SK-N-SH (cell line): ENCODE results near the gene ARID1B. TPM values are rescaled to one million over a fixed set of nuclear protein-coding genes. Genes with fewer than 3 reads are reported as not detected.

Source experiments
- CTCF ChIA-PET: fragments of 300-600, 350-600 bp; formaldehyde crosslinking; extraction: SDS; loops from one replicate; lab custom pipeline; 2021; lab: Yijun Ruan, JAX
- POLR2A ChIA-PET: fragments of 350-600 bp; sonication (Branson Sonifier 250); formaldehyde crosslinking; extraction: SDS; loops from one replicate; lab custom pipeline; 2020; ENCODE audit warnings: antibody characterized with exemption, inconsistent platforms; lab: Yijun Ruan, JAX
- DNase-seq: peaks from one replicate; pipeline ENCODE4 v3.0.0; 2012
- H2AFZ ChIP-seq: fragments of 200-600 bp; sonication (generic); 2 replicates; pipeline ENCODE4 v1.8.1; 2016; ENCODE audit warnings: antibody characterized with exemption, mild to moderate bottlenecking, low read depth
- H3F3A ChIP-seq: fragments of 200-600 bp; sonication (generic); replicated peaks from 2 replicates; pipeline ENCODE3; 2016; ENCODE audit warnings: antibody characterized with exemption, mild to moderate bottlenecking; ENCODE audit not compliant: insufficient read depth
- H3K27ac ChIP-seq, 2 experiments: fragments of 200-500 bp in 1 of 2; fragments of 200-600 bp in 1 of 2; sonication (Bioruptor generic) in 1 of 2; sonication (generic), shearing (Covaris generic) in 1 of 2; 2 replicates each; pipeline versions ENCODE4 v1.5.1 to v1.6.1; 2014 to 2016; ENCODE audit warnings: low read depth in 2 of 2, inconsistent platforms in 1 of 2, low read length in 1 of 2, mild to moderate bottlenecking in 1 of 2, mixed read lengths in 1 of 2
- H3K27me3 ChIP-seq: fragments of 200-600 bp; sonication (generic), shearing (Covaris generic); 2 replicates; pipeline ENCODE4 v1.6.1; 2016; ENCODE audit warnings: mixed run types; ENCODE audit not compliant: insufficient read depth
- H3K36me3 ChIP-seq, 2 experiments: fragments of 200-500 bp in 1 of 2; fragments of 200-600 bp in 1 of 2; sonication (Bioruptor generic) in 1 of 2; sonication (generic) in 1 of 2; replicated peaks in 1 of 2; 2 replicates each; pipeline versions ENCODE3 to v1.5.1; 2014 to 2016; ENCODE audit warnings: low read length in 1 of 2, mild to moderate bottlenecking in 1 of 2; ENCODE audit not compliant: insufficient read depth in 2 of 2, control insufficient read depth in 1 of 2
- H3K4me1 ChIP-seq, 2 experiments: fragments of 200-500 bp in 1 of 2; fragments of 200-600 bp in 1 of 2; sonication (Bioruptor generic) in 1 of 2; sonication (generic), shearing (Covaris generic) in 1 of 2; 2 replicates each; pipeline versions ENCODE4 v1.5.1 to v1.6.1; 2014 to 2016; ENCODE audit warnings: low read depth in 1 of 2, low read length in 1 of 2, mixed run types in 1 of 2; ENCODE audit not compliant: insufficient read depth in 2 of 2, control insufficient read depth in 1 of 2
- H3K4me2 ChIP-seq: fragments of 200-600 bp; sonication (generic), shearing (Covaris generic); 2 replicates; pipeline ENCODE4 v1.6.1; 2017; ENCODE audit warnings: mixed run types
- H3K4me3 ChIP-seq, 2 experiments: fragments of 200-500 bp in 1 of 2; fragments of 200-600 bp in 1 of 2; sonication (Bioruptor generic) in 1 of 2; sonication (generic), shearing (Covaris generic) in 1 of 2; 2 replicates each; pipeline versions ENCODE4 v1.5.1 to v1.8.1; 2014 to 2016; ENCODE audit warnings: low read depth in 2 of 2, inconsistent platforms in 1 of 2, low read length in 1 of 2, mild to moderate bottlenecking in 1 of 2, mixed read lengths in 1 of 2, moderate library complexity in 1 of 2
- H3K79me2 ChIP-seq: fragments of 200-600 bp; sonication (generic); 2 replicates; pipeline ENCODE4 v1.8.1; 2017; ENCODE audit warnings: mild to moderate bottlenecking; ENCODE audit not compliant: insufficient read depth
- H3K9ac ChIP-seq: fragments of 200-600 bp; sonication (generic); 2 replicates; pipeline ENCODE4 v1.6.1; 2017; ENCODE audit warnings: mixed run types
- H3K9me2 ChIP-seq: fragments of 200-600 bp; sonication (generic); 2 replicates; pipeline ENCODE4 v1.6.1; 2017; ENCODE audit warnings: mixed run types
- H3K9me3 ChIP-seq: fragments of 200-600 bp; sonication (generic); 2 replicates; pipeline ENCODE4 v1.6.1; 2017; ENCODE audit warnings: mixed run types, mild to moderate bottlenecking, moderate library complexity
- H4K20me1 ChIP-seq: fragments of 200-600 bp; sonication (generic); 2 replicates; pipeline ENCODE4 v1.6.1; 2017; ENCODE audit warnings: mild to moderate bottlenecking, mixed run types; ENCODE audit not compliant: insufficient read depth
- CHD2 ChIP-seq: fragments of 150-350 bp; IDR thresholded peaks from 2 replicates; pipeline ENCODE4 v1.6.1; 2018; ENCODE audit warnings: low read length; ENCODE audit not compliant: partially characterized antibody
- ELF1 ChIP-seq: IDR thresholded peaks from 2 replicates; pipeline ENCODE4 v1.4.0; 2012
- FOSL2 ChIP-seq: IDR thresholded peaks from 2 replicates; pipeline ENCODE4 v1.4.0; 2012; ENCODE audit warnings: low read depth, mild to moderate bottlenecking, moderate library complexity, borderline replicate concordance
- GATA2 ChIP-seq: sonication (generic); formaldehyde crosslinking; IDR thresholded peaks from 2 replicates; pipeline ENCODE4 v1.5.0; 2020; ENCODE audit warnings: mild to moderate bottlenecking, missing genetic modification reagents
- JUND ChIP-seq: IDR thresholded peaks from 2 replicates; pipeline ENCODE4 v1.4.0; 2012
- MEF2A ChIP-seq: IDR thresholded peaks from 2 replicates; pipeline ENCODE4 v1.4.0; 2012; ENCODE audit warnings: low read depth, borderline replicate concordance
- MXI1 ChIP-seq: IDR thresholded peaks from 2 replicates; pipeline ENCODE4 v1.6.1; 2012; ENCODE audit warnings: mild to moderate bottlenecking, low read depth, low read length, improper control_type of control experiment
- NRF1 ChIP-seq: IDR thresholded peaks from 2 replicates; pipeline ENCODE4 v1.6.1; 2012; ENCODE audit warnings: low read depth, mild to moderate bottlenecking, low read length
- PBX3 ChIP-seq: IDR thresholded peaks from 2 replicates; pipeline ENCODE4; 2012
- RAD21 ChIP-seq: IDR thresholded peaks from 2 replicates; pipeline ENCODE4 v1.6.1; 2012; ENCODE audit warnings: mild to moderate bottlenecking, low read length
- RCOR1 ChIP-seq: fragments of 150-350 bp; IDR thresholded peaks from 2 replicates; pipeline ENCODE4 v1.6.1; 2017; ENCODE audit warnings: antibody characterized with exemption, low read length
- RFX5 ChIP-seq: IDR thresholded peaks from 2 replicates; pipeline ENCODE4 v1.6.1; 2012; ENCODE audit warnings: mild to moderate bottlenecking, improper control_type of control experiment, low read length
- TAF1 ChIP-seq: IDR thresholded peaks from 2 replicates; pipeline ENCODE4 v1.6.1; 2012; ENCODE audit warnings: low read depth, mild to moderate bottlenecking, low read length, moderate library complexity, borderline replicate concordance
- TCF12 ChIP-seq: IDR thresholded peaks from 2 replicates; pipeline ENCODE4 v1.4.0; 2012
- WGBS: methylation state at CpG from one replicate; pipeline ENCODE4 v1.1.6; 2017; ENCODE audit warnings: low lambda C conversion rate; 5-methylcytosine and 5-hydroxymethylcytosine counted together
- polyA plus RNA-seq, 3 experiments: library from polyadenylated mRNA; depleted of rRNA; stranded (reverse); fragments of >200 nt; gene quantifications; 2 replicates each; pipeline ENCODE4 v1.2.3, GENCODE V29; 2012
- TF ChIP-seq, protein P1 (sequence below): IDR thresholded peaks from 2 replicates; pipeline ENCODE4 v1.4.0; 2012; ENCODE audit warnings: low read depth
- TF ChIP-seq, protein P2 (sequence below): IDR thresholded peaks from 2 replicates; pipeline ENCODE4 v1.4.0; 2012; ENCODE audit warnings: low read depth, borderline replicate concordance

Gene ARID1B
- polyA plus RNA-seq, 1 of the 3 experiments (the other 2 are of a cell fraction): 13.6 TPM

- Histone ChIP-seq H3F3A (peaks cover 19% of the 10 kb centered on the region), H3K79me2 (peaks cover 67% of the 10 kb centered on the region), H2AFZ (no peak overlapping the region), H3K27ac (no peak overlapping the region), H3K4me2 (no peak overlapping the region), H3K9ac (no peak overlapping the region), H3K9me2 (no peaks in the 10 kb centered on the region), H3K36me3 (peaks cover 0 to 16% of the 10 kb centered on the region in 2 experiments), H3K4me1 (peaks cover 3 to 7% of the 10 kb centered on the region in 2 experiments; a peak in 3 of 4 replicates), H4K20me1 (peaks cover 12% of the 10 kb centered on the region; the same call in 1 of the 2 replicates), H3K27me3 (no peaks in the 10 kb centered on the region), H3K4me3 (no peak overlapping the region), H3K9me3 (no peaks in the 10 kb centered on the region; the same call in 1 of the 2 replicates)
- ChIA-PET POLR2A (no interaction called here), CTCF (interaction anchor here (0.7 to 1.1 kb wide), 2 partner anchors 21 to 233 kb away, joined by 3 read pairs; no protein-coding TSS in a partner anchor)
- TF ChIP-seq, protein P1, sequence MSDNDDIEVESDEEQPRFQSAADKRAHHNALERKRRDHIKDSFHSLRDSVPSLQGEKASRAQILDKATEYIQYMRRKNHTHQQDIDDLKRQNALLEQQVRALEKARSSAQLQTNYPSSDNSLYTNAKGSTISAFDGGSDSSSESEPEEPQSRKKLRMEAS: no peak
- TF ChIP-seq PBX3 (no peak), RFX5 (no peak), ELF1 (no peak), GATA2 (CRISPR knock-in tag) (no peak), NRF1 (no peak), JUND (no peak), CHD2 (no peak), MXI1 (no peak)
- TF ChIP-seq, protein P2, sequence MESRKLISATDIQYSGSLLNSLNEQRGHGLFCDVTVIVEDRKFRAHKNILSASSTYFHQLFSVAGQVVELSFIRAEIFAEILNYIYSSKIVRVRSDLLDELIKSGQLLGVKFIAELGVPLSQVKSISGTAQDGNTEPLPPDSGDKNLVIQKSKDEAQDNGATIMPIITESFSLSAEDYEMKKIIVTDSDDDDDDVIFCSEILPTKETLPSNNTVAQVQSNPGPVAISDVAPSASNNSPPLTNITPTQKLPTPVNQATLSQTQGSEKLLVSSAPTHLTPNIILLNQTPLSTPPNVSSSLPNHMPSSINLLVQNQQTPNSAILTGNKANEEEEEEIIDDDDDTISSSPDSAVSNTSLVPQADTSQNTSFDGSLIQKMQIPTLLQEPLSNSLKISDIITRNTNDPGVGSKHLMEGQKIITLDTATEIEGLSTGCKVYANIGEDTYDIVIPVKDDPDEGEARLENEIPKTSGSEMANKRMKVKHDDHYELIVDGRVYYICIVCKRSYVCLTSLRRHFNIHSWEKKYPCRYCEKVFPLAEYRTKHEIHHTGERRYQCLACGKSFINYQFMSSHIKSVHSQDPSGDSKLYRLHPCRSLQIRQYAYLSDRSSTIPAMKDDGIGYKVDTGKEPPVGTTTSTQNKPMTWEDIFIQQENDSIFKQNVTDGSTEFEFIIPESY: no peak
- 93% methylated on average over 3 of the region's 3 CpGs for WGBS
- DNase-seq: no peak
Observed at GRCh38 chr6:157024745-157025144, 247.6 kb downstream of the ARID1B start.

GRCh38 chr6:157025437-157025836, 248.3 kb downstream of the ARID1B start:
- Histone ChIP-seq H3K9me3 (no peaks in the 10 kb centered on the region; the same call in 1 of the 2 replicates), H3F3A (peaks cover 15% of the 10 kb centered on the region)
- no peak for TF ChIP-seq RCOR1
- no peak for TF ChIP-seq RAD21
- TF ChIP-seq MEF2A: no peak
- TF ChIP-seq MXI1: no peak
- no peak for TF ChIP-seq FOSL2
- TF ChIP-seq TCF12: no peak
- no peak for TF ChIP-seq TAF1
- TF ChIP-seq, all 33 proteins: peak for 0
- CTCF ChIA-PET: no interaction called here
- peaks cover 3 to 5% of the 10 kb centered on the region in 2 experiments; a peak in 2 of 4 replicates for H3K4me1 ChIP-seq
- H3K36me3 ChIP-seq: peaks cover 0 to 16% of the 10 kb centered on the region in 2 experiments
- DNase-seq: no peak
- no peak overlapping the region for H3K27ac ChIP-seq
- H4K20me1 ChIP-seq: peaks cover 12% of the 10 kb centered on the region; the same call in 1 of the 2 replicates
- no peaks in the 10 kb centered on the region for H3K9me2 ChIP-seq
- H3K79me2 ChIP-seq: peaks cover 71% of the 10 kb centered on the region
- H3K4me2 ChIP-seq: no peak overlapping the region
- H3K4me3 ChIP-seq: no peak overlapping the region
- 86% methylated on average over 1 of the region's 1 CpG for WGBS
- H3K9ac ChIP-seq: no peak overlapping the region
- POLR2A ChIA-PET: no interaction called here
- H3K27me3 ChIP-seq: no peaks in the 10 kb centered on the region
- no peak overlapping the region for H2AFZ ChIP-seq
